H9 (cell line): ENCODE data around the gene MICU2. TPM values are rescaled to one million over a fixed set of nuclear protein-coding genes. Genes with fewer than 3 reads are reported as not detected.

Experiments
- DNase-seq: peaks from one replicate; pipeline ENCODE4 v3.0.0-alpha.2; 2017
- H2AFZ ChIP-seq: one replicate; pipeline ENCODE4 v1.6.1; 2013; ENCODE audit warnings: mild to moderate bottlenecking, low read length, control low read depth, moderate library complexity
- H2AK5ac ChIP-seq: 2 replicates; pipeline ENCODE4 v1.6.1; 2013; ENCODE audit warnings: low read length, control low read depth, mixed read lengths; ENCODE audit not compliant: insufficient read length
- H2BK120ac ChIP-seq: one replicate; pipeline ENCODE4 v1.6.1; 2013; ENCODE audit warnings: low read depth, mild to moderate bottlenecking, low read length, control low read depth, inconsistent platforms; ENCODE audit not compliant: poor library complexity, severe bottlenecking
- H2BK12ac ChIP-seq: 2 replicates; pipeline ENCODE4 v1.6.1; 2013; ENCODE audit warnings: low read length, control low read depth, mixed read lengths, low read depth; ENCODE audit not compliant: insufficient read length
- H2BK15ac ChIP-seq: 2 replicates; pipeline ENCODE4 v1.6.1; 2013; ENCODE audit warnings: low read depth, low read length, control low read depth
- H2BK20ac ChIP-seq: one replicate; pipeline ENCODE4 v1.6.1; 2013; ENCODE audit warnings: low read depth, mild to moderate bottlenecking, low read length, control low read depth, inconsistent platforms; ENCODE audit not compliant: poor library complexity, severe bottlenecking
- H2BK5ac ChIP-seq: 2 replicates; pipeline ENCODE4 v1.6.1; 2013; ENCODE audit warnings: low read length, control low read depth, mixed read lengths; ENCODE audit not compliant: insufficient read length
- H3K14ac ChIP-seq: 2 replicates; pipeline ENCODE4 v1.6.1; 2013; ENCODE audit warnings: low read length, control low read depth; ENCODE audit not compliant: insufficient read depth
- H3K18ac ChIP-seq: 2 replicates; pipeline ENCODE4 v1.6.1; 2013; ENCODE audit warnings: low read depth, mild to moderate bottlenecking, mixed read lengths, low read length, control low read depth; ENCODE audit not compliant: insufficient read length
- H3K23ac ChIP-seq: 2 replicates; pipeline ENCODE4 v1.6.1; 2013; ENCODE audit warnings: low read length, control low read depth, mixed read lengths, low read depth; ENCODE audit not compliant: insufficient read length
- H3K23me2 ChIP-seq: 2 replicates; pipeline ENCODE4 v1.6.1; 2013; ENCODE audit warnings: low read depth, mild to moderate bottlenecking, mixed read lengths, low read length, control low read depth; ENCODE audit not compliant: insufficient read length, poor library complexity, severe bottlenecking
- H3K27ac ChIP-seq: 2 replicates; pipeline ENCODE4 v1.5.1; 2013; ENCODE audit warnings: low read length, control low read depth, mixed read lengths, low read depth; ENCODE audit not compliant: insufficient read length
- H3K27me3 ChIP-seq: 2 replicates; pipeline ENCODE4 v1.6.1; 2013; ENCODE audit warnings: low read length, control low read depth, inconsistent platforms; ENCODE audit not compliant: insufficient read depth
- H3K4ac ChIP-seq: 2 replicates; pipeline ENCODE4 v1.6.1; 2013; ENCODE audit warnings: low read depth, mild to moderate bottlenecking, control low read depth, inconsistent platforms, low read length, moderate library complexity
- H3K4me1 ChIP-seq: 2 replicates; pipeline ENCODE4 v1.6.1; 2013; ENCODE audit warnings: low read length, control low read depth, inconsistent platforms; ENCODE audit not compliant: insufficient read depth
- H3K4me2 ChIP-seq: 2 replicates; pipeline ENCODE4 v1.6.1; 2013; ENCODE audit warnings: low read length, control low read depth, mixed read lengths; ENCODE audit not compliant: insufficient read length, insufficient read depth
- H3K56ac ChIP-seq: 2 replicates; pipeline ENCODE4 v1.6.1; 2013; ENCODE audit warnings: low read depth, mild to moderate bottlenecking, mixed read lengths, low read length, control low read depth; ENCODE audit not compliant: insufficient read length
- H3K79me1 ChIP-seq: 2 replicates; pipeline ENCODE4 v1.6.1; 2013; ENCODE audit warnings: low read depth, mild to moderate bottlenecking, moderate library complexity, low read length, control low read depth, inconsistent platforms; ENCODE audit not compliant: insufficient read depth, poor library complexity, severe bottlenecking
- H3K79me2 ChIP-seq: 2 replicates; pipeline ENCODE4 v1.6.1; 2013; ENCODE audit warnings: low read length, control low read depth, inconsistent platforms; ENCODE audit not compliant: insufficient read depth
- H3K9ac ChIP-seq: 2 replicates; pipeline ENCODE4 v1.6.1; 2013; ENCODE audit warnings: low read length, control low read depth, mixed read lengths; ENCODE audit not compliant: insufficient read length; ENCODE audit errors: extremely low read depth
- H3K9me3 ChIP-seq: one replicate; pipeline ENCODE4 v1.6.1; 2013; ENCODE audit warnings: low read depth, low read length, inconsistent platforms; ENCODE audit not compliant: control insufficient read depth
- H3T11ph ChIP-seq: one replicate; pipeline ENCODE4 v1.6.1; 2013; ENCODE audit warnings: mild to moderate bottlenecking, low read length, control low read depth, inconsistent platforms
- H4K20me1 ChIP-seq: one replicate; pipeline ENCODE4 v1.6.1; 2013; ENCODE audit not compliant: control insufficient read depth, insufficient read length, insufficient read depth
- H4K5ac ChIP-seq: 2 replicates; pipeline ENCODE4 v1.6.1; 2013; ENCODE audit warnings: low read depth, mild to moderate bottlenecking, mixed read lengths, low read length, control low read depth; ENCODE audit not compliant: insufficient read length
- H4K8ac ChIP-seq: replicated peaks from 2 replicates; pipeline ENCODE4 v1.6.1; 2013; ENCODE audit warnings: low read length, control low read depth, mixed read lengths, low read depth; ENCODE audit not compliant: insufficient read length
- H4K91ac ChIP-seq: 2 replicates; pipeline ENCODE4 v1.6.1; 2013; ENCODE audit warnings: low read depth, mild to moderate bottlenecking, moderate library complexity, mixed read lengths, low read length, control low read depth; ENCODE audit not compliant: insufficient read length
- H3K27ac Mint-ChIP-seq, 3 experiments: 2 replicates in 2 of 3; 3 replicates in 1 of 3; pipeline ENCODE4 v1.8.0; 2020 to 2021; ENCODE audit warnings: mixed read lengths in 3 of 3, mild to moderate bottlenecking in 1 of 3, moderate library complexity in 1 of 3
- H3K27me3 Mint-ChIP-seq: 2 replicates; pipeline ENCODE4 v1.8.0; 2021; ENCODE audit warnings: low read depth, mild to moderate bottlenecking, moderate library complexity, mixed read lengths
- H3K36me3 Mint-ChIP-seq, 3 experiments: 2 replicates in 2 of 3; 3 replicates in 1 of 3; pipeline ENCODE4 v1.8.0; 2020 to 2021; ENCODE audit warnings: low read depth in 3 of 3, mixed read lengths in 3 of 3; ENCODE audit not compliant: insufficient read depth in 1 of 3
- H3K4me1 Mint-ChIP-seq, 2 experiments: 2 replicates each; pipeline ENCODE4 v1.8.0; 2020; ENCODE audit warnings: mixed read lengths in 2 of 2
- H3K4me3 Mint-ChIP-seq, 2 experiments: 2 replicates in 1 of 2; 3 replicates in 1 of 2; pipeline ENCODE4 v1.8.0; 2020 to 2021; ENCODE audit warnings: mild to moderate bottlenecking in 2 of 2, mixed read lengths in 2 of 2, moderate library complexity in 1 of 2
- H3K9me3 Mint-ChIP-seq, 2 experiments: 2 replicates in 1 of 2; 3 replicates in 1 of 2; pipeline ENCODE4 v1.8.0; 2020; ENCODE audit warnings: mild to moderate bottlenecking in 2 of 2, mixed read lengths in 2 of 2, moderate library complexity in 1 of 2
- WGBS: extraction: QIAGEN DNeasy Blood & Tissue Kit; methylation state at CpG from one replicate; pipeline ENCODE4 v1.1.7; 2013; ENCODE audit warnings: missing lambda C conversion rate, low lambda C conversion rate, mixed read lengths; ENCODE audit not compliant: insufficient read length; ENCODE audit errors: extremely low coverage; 5-methylcytosine and 5-hydroxymethylcytosine counted together
- total RNA-seq: library from RNA; stranded (reverse); gene quantifications from 2 replicates; pipeline ENCODE4 v1.2.1, GENCODE V29; 2021
- TF ChIP-seq, protein P1 (sequence below): fragments of 200-600 bp; sonication (generic); conservative IDR thresholded peaks from 3 replicates; pipeline ENCODE4 v1.8.0; 2021; ENCODE audit warnings: antibody characterized with exemption, mild to moderate bottlenecking

Gene MICU2
- total RNA-seq, 1 experiment from 2014 or later: 38.4 TPM

- H3T11ph ChIP-seq: no peak overlapping the region
- no peak for DNase-seq
- TF ChIP-seq, protein P1, sequence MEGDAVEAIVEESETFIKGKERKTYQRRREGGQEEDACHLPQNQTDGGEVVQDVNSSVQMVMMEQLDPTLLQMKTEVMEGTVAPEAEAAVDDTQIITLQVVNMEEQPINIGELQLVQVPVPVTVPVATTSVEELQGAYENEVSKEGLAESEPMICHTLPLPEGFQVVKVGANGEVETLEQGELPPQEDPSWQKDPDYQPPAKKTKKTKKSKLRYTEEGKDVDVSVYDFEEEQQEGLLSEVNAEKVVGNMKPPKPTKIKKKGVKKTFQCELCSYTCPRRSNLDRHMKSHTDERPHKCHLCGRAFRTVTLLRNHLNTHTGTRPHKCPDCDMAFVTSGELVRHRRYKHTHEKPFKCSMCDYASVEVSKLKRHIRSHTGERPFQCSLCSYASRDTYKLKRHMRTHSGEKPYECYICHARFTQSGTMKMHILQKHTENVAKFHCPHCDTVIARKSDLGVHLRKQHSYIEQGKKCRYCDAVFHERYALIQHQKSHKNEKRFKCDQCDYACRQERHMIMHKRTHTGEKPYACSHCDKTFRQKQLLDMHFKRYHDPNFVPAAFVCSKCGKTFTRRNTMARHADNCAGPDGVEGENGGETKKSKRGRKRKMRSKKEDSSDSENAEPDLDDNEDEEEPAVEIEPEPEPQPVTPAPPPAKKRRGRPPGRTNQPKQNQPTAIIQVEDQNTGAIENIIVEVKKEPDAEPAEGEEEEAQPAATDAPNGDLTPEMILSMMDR: no peak
- H2BK5ac ChIP-seq: no peak overlapping the region
- no peak overlapping the region for H2BK12ac ChIP-seq
- H3K4me2 ChIP-seq: no peak overlapping the region
- Mint-ChIP-seq H3K4me3 (no peak overlapping the region), H3K27ac (no peak overlapping the region), H3K9me3 (no peaks in the 10 kb centered on the region), H3K4me1 (peaks cover 6 to 7% of the 10 kb centered on the region in 2 experiments), H3K36me3 (peaks cover 4 to 8% (median 5%) of the 10 kb centered on the region in 3 experiments; a peak in 5 of 7 replicates), H3K27me3 (peaks cover 31% of the 10 kb centered on the region)
- H3K14ac ChIP-seq: no peak overlapping the region
- H2BK120ac ChIP-seq: no peak overlapping the region
- H3K9me3 ChIP-seq: no peaks in the 10 kb centered on the region
- H3K23me2 ChIP-seq: no peaks in the 10 kb centered on the region
- no peaks in the 10 kb centered on the region for H3K79me1 ChIP-seq
- no CpG with 5 or more reads among the region's 2 CpGs for WGBS
- no peak overlapping the region for H2AK5ac ChIP-seq
- H3K4ac ChIP-seq: no peak overlapping the region
- H4K20me1 ChIP-seq: no peaks in the 10 kb centered on the region
- no peak overlapping the region for H4K8ac ChIP-seq
- no peak overlapping the region for H2AFZ ChIP-seq
- no peak overlapping the region for H4K5ac ChIP-seq
- H3K79me2 ChIP-seq: no peaks in the 10 kb centered on the region
- no peak overlapping the region for H3K18ac ChIP-seq
- no peak overlapping the region for H3K27ac ChIP-seq
- H2BK20ac ChIP-seq: no peak overlapping the region
- no peak overlapping the region for H2BK15ac ChIP-seq
- H4K91ac ChIP-seq: no peak overlapping the region
- H3K27me3 ChIP-seq: no peaks in the 10 kb centered on the region
- no peak overlapping the region for H3K9ac ChIP-seq
- H3K4me1 ChIP-seq: no peaks in the 10 kb centered on the region
- no peak overlapping the region for H3K23ac ChIP-seq
- H3K56ac ChIP-seq: no peak overlapping the region
Observed at GRCh38 chr13:21606251-21606650, 2.3 kb upstream of the MICU2 start.
